Peyer's patch (tissue), 4 donors: ENCODE results near the gene CCDC82. TPM values are rescaled to one million over a fixed set of nuclear protein-coding genes. Genes with fewer than 3 reads are reported as not detected.

Experiments used
- DNase-seq, 3 donors: peaks; one replicate each; pipeline ENCODE4 v3.0.0-alpha.2; 2017 to 2019
- H3K27ac ChIP-seq, 4 donors: fragments of 200-600 bp; sonication (generic); one replicate each; pipeline ENCODE4 v1.5.1; 2016 to 2019
- H3K27me3 ChIP-seq, 2 donors: fragments of 200-600 bp; sonication (generic); one replicate each; pipeline ENCODE4 v1.5.1; 2019
- H3K36me3 ChIP-seq, 3 donors: fragments of 200-600 bp; sonication (generic); one replicate each; pipeline ENCODE4 v1.5.1; 2016 to 2019
- H3K4me1 ChIP-seq, 4 donors: fragments of 200-600 bp; sonication (generic); one replicate each; pipeline ENCODE4 v1.5.1; 2016 to 2019
- H3K4me3 ChIP-seq, 4 donors: fragments of 200-600 bp; sonication (generic); 1 replicate in 3 of 4; 2 replicates in 1 of 4; pipeline ENCODE4 v1.5.1; 2016 to 2019; ENCODE audit warnings: mild to moderate bottlenecking in 1 of 4
- H3K9me3 ChIP-seq, 4 donors: fragments of 200-600 bp; sonication (generic); one replicate each; pipeline ENCODE4 v1.5.1; 2016 to 2019; ENCODE audit warnings: mild to moderate bottlenecking in 1 of 4
- CTCF ChIP-seq, 6 experiments: fragments of 450-650 bp in 4 of 6; fragments of 200-600 bp in 2 of 6; sonication (generic) in 1 of 6; IDR thresholded peaks; one replicate each; pipeline ENCODE4 v1.5.1; 2017 to 2019; ENCODE audit warnings: antibody characterized with exemption in 6 of 6, mild to moderate bottlenecking in 3 of 6, moderate library complexity in 1 of 6
- POLR2A ChIP-seq, 2 donors: fragments of 450-650 bp; IDR thresholded peaks; one replicate each; pipeline ENCODE4 v1.5.1; 2017; ENCODE audit warnings: antibody characterized with exemption in 2 of 2, mild to moderate bottlenecking in 2 of 2, moderate library complexity in 2 of 2
- total RNA-seq, 4 donors: library from RNA; depleted of rRNA; stranded (reverse); fragments of >200 nt; gene quantifications; one replicate each; pipeline ENCODE4 v1.1.0, GENCODE V29; 2016

CCDC82 gene
- total RNA-seq, 4 donors from 2014 or later = 19.3 to 63.5 (median 31.1) TPM

GRCh38 chr11:96358321-96358720, 31.4 kb downstream of the CCDC82 start:
- no peaks in the 10 kb centered on the region for H3K9me3 ChIP-seq
- DNase-seq = no peak
- no peaks in the 10 kb centered on the region for H3K27me3 ChIP-seq
- H3K36me3 ChIP-seq = peaks cover 0 to 37% (median 0%) of the 10 kb centered on the region in 3 donors
- H3K4me3 ChIP-seq = no peak overlapping the region
- H3K27ac ChIP-seq = no peak overlapping the region
- TF ChIP-seq POLR2A (IDR thresholded peaks at IDR 0.05) (no peak), CTCF (IDR thresholded peaks at IDR 0.05) (no peak)
- no peaks in the 10 kb centered on the region for H3K4me1 ChIP-seq

- no peaks in the 10 kb centered on the region for H3K27me3 ChIP-seq
- H3K4me1 ChIP-seq = no peaks in the 10 kb centered on the region
- H3K9me3 ChIP-seq = no peaks in the 10 kb centered on the region
- no peak overlapping the region for H3K4me3 ChIP-seq
- no peak for DNase-seq
- TF ChIP-seq POLR2A (IDR thresholded peaks at IDR 0.05) = no peak
- TF ChIP-seq CTCF (IDR thresholded peaks at IDR 0.05) = no peak
- H3K27ac ChIP-seq = no peak overlapping the region
- H3K36me3 ChIP-seq = peaks cover 0 to 37% (median 0%) of the 10 kb centered on the region in 3 donors
Measured at GRCh38 chr11:96357794-96358193, 31.9 kb downstream of the CCDC82 start.

- H3K4me1 ChIP-seq = no peaks in the 10 kb centered on the region
- H3K9me3 ChIP-seq = no peaks in the 10 kb centered on the region
- TF ChIP-seq POLR2A (IDR thresholded peaks at IDR 0.05) (no peak), CTCF (IDR thresholded peaks at IDR 0.05) (no peak)
- no peak for DNase-seq
- no peaks in the 10 kb centered on the region for H3K27me3 ChIP-seq
- no peak overlapping the region for H3K4me3 ChIP-seq
- peaks cover 0 to 43% (median 0%) of the 10 kb centered on the region in 3 donors for H3K36me3 ChIP-seq
- no peak overlapping the region for H3K27ac ChIP-seq
Measured at GRCh38 chr11:96356848-96357247, 32.9 kb downstream of the CCDC82 start.

GRCh38 chr11:96342961-96343711, 46.6 kb downstream of the CCDC82 start, which contains the start of gene MAML2:
Gene MAML2 (minus strand): TSS chr11:96343195. CDS start chr11:96341895, 1,300 bp downstream.
- H3K4me3 ChIP-seq = peak within 1 kb of the TSS; percentile 42 to 71 (median 60)
- DNase-seq = peak; percentile 91 to 97 (median 93)
- peaks cover 6 to 32% (median 14%) of the 10 kb centered on the region in 4 donors for H3K4me1 ChIP-seq
- H3K27ac ChIP-seq = peak within 1 kb of the TSS; percentile 51 to 87 (median 85)
- TF ChIP-seq CTCF (IDR thresholded peaks at IDR 0.05) (peak; percentile 80 to 97 (median 94)), POLR2A (IDR thresholded peaks at IDR 0.05) (no peak)
- H3K9me3 ChIP-seq = no peaks in the 10 kb centered on the region
- H3K27me3 ChIP-seq = no peaks in the 10 kb centered on the region
- H3K36me3 ChIP-seq = no peaks in the 10 kb centered on the region

- Histone ChIP-seq H3K27ac (peak overlapping the region; percentile 51 to 87 (median 85)), H3K4me1 (peaks cover 7 to 41% (median 18%) of the 10 kb centered on the region in 4 donors), H3K9me3 (no peaks in the 10 kb centered on the region), H3K36me3 (no peaks in the 10 kb centered on the region), H3K4me3 (peak overlapping the region; percentile 42 to 71 (median 60)), H3K27me3 (no peaks in the 10 kb centered on the region)
- peak in 1 of 6 experiments; percentile 0 for TF ChIP-seq CTCF (IDR thresholded peaks at IDR 0.05)
- TF ChIP-seq POLR2A (IDR thresholded peaks at IDR 0.05) = no peak
- no peak for DNase-seq
Measured at GRCh38 chr11:96342014-96342960, 47.4 kb downstream of the CCDC82 start.
